ENCODE results near the gene PCDHGA7.
"Not testable (repeated sequence)": the region's sequence is repeated elsewhere in the genome, so short reads cannot be mapped to it uniquely, and the experiment has no call there.

Gene PCDHGA7

DNA sequence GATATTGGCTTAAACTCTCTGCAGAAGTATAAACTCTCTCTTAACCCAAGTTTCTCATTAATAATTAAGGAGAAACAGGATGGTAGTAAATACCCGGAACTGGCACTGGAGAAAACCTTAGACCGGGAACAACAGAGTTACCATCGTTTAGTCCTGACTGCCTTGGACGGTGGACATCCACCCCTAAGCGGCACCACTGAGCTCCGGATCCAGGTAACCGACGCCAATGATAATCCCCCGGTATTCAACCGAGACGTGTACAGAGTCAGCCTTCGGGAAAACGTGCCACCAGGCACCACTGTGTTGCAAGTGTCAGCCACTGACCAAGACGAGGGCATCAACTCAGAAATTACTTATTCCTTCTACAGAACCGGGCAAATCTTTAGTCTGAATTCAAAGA, 16.1 kb downstream of the PCDHGA7 start:
- DNase-seq (ENCODE audit: low read depth in 1 of 2, low spot score in 1 of 2) = no peak
- in situ Hi-C loops (cut with HindIII; ENCODE audit: low pct_unique_long_range_greater_than_20kb, low sequenced_read_pairs) = no loop called here
- TF ChIP-seq JUND (IDR thresholded peaks at IDR 0.05; ENCODE audit: low read depth) = no peak

- in situ Hi-C loops (cut with HindIII; ENCODE audit: low pct_unique_long_range_greater_than_20kb, low sequenced_read_pairs) = no loop called here
- no peak for TF ChIP-seq JUND (IDR thresholded peaks at IDR 0.05; ENCODE audit: low read depth)
- no peak for DNase-seq (ENCODE audit: low read depth in 1 of 2, low spot score in 1 of 2)
These were observed 17.2 kb downstream of the PCDHGA7 start for GRCh38 chr5:141399555-141400258.

DNA sequence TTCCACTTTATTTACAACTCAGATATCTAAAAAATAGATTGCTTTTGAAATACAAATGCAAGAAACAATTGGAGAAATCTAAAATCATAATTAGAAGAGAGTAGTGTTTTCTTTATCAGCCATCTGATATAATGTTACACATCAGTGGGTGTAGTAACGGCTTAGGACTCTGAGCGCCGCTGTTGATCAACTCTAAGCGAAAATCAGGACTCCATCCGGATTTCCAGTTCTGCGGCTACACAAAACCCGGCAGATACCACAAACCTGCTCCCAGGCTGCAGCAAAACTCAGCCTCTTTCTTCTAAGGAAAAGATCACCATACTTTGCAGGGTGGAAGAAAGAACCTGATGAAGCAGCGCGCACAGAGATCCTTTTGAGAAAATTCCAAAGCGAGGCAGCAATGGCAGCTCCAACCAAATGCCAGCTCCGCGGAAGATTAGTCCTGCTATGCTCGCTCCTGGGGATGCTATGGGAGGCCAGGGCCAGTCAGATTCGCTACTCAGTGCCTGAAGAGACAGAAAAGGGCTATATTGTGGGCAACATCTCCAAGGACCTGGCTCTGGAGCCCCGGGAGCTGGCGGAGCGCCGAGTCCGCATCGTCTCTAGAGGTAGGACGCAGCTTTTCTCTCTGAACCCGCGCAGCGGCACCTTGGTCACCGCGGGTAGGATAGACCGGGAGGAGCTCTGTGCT, 20.2 kb downstream of the PCDHGA7 start, which contains the start of gene PCDHGA9:
TSS of gene PCDHGA9 (plus strand) at position 226 of the 691 bp plus-strand sequence. CDS start at position 401, 175 bp downstream.
- no peak for DNase-seq (ENCODE audit: low read depth in 1 of 2, low spot score in 1 of 2)
- in situ Hi-C loops (cut with HindIII; ENCODE audit: low pct_unique_long_range_greater_than_20kb, low sequenced_read_pairs) = no loop called here
- no peak for TF ChIP-seq JUND (IDR thresholded peaks at IDR 0.05; ENCODE audit: low read depth)

- in situ Hi-C loops (cut with HindIII; ENCODE audit: low pct_unique_long_range_greater_than_20kb, low sequenced_read_pairs) = no loop called here
- TF ChIP-seq JUND (IDR thresholded peaks at IDR 0.05; ENCODE audit: low read depth) = no peak
- DNase-seq (ENCODE audit: low read depth in 1 of 2, low spot score in 1 of 2) = no peak
These were observed 20.8 kb downstream of the PCDHGA7 start for GRCh38 chr5:141403387-141403786.

- in situ Hi-C loops (cut with HindIII; ENCODE audit: low pct_unique_long_range_greater_than_20kb, low sequenced_read_pairs); DNase-seq (ENCODE audit: low read depth in 1 of 2, low spot score in 1 of 2): not testable (repeated sequence)
These were observed 25.4 kb downstream of the PCDHGA7 start, which contains the start of gene PCDHGB6 for GRCh38 chr5:141407790-141408505. Gene PCDHGB6, plus strand, starts transcription at chr5:141408021. Its CDS starts 182 bp downstream, at chr5:141408203.

GRCh38 chr5:141409598-141410306, 27.2 kb downstream of the PCDHGA7 start:
- TF ChIP-seq JUND (IDR thresholded peaks at IDR 0.05; ENCODE audit: low read depth) = no peak
- no peak for DNase-seq (ENCODE audit: low read depth in 1 of 2, low spot score in 1 of 2)
- in situ Hi-C loops (cut with HindIII; ENCODE audit: low pct_unique_long_range_greater_than_20kb, low sequenced_read_pairs) = no loop called here

GRCh38 chr5:141411575-141411974, 29.0 kb downstream of the PCDHGA7 start:
- in situ Hi-C loops (cut with HindIII; ENCODE audit: low pct_unique_long_range_greater_than_20kb, low sequenced_read_pairs) = no loop called here
- no peak for TF ChIP-seq JUND (IDR thresholded peaks at IDR 0.05; ENCODE audit: low read depth)
- no peak for DNase-seq (ENCODE audit: low read depth in 1 of 2, low spot score in 1 of 2)

- in situ Hi-C loops (cut with HindIII; ENCODE audit: low pct_unique_long_range_greater_than_20kb, low sequenced_read_pairs) = no loop called here
- no peak for TF ChIP-seq JUND (IDR thresholded peaks at IDR 0.05; ENCODE audit: low read depth)
- peak; percentile 93 for DNase-seq (ENCODE audit: low read depth in 1 of 2, low spot score in 1 of 2)
These were observed 30.5 kb downstream of the PCDHGA7 start, which contains the start of gene PCDHGA10 for GRCh38 chr5:141412854-141413539. Gene PCDHGA10, plus strand, starts transcription at chr5:141412987. Its CDS starts 189 bp downstream, at chr5:141413176.

GRCh38 chr5:141413540-141414069, 31.1 kb downstream of the PCDHGA7 start:
- in situ Hi-C loops (cut with HindIII; ENCODE audit: low pct_unique_long_range_greater_than_20kb, low sequenced_read_pairs) = no loop called here
- TF ChIP-seq JUND (IDR thresholded peaks at IDR 0.05; ENCODE audit: low read depth) = no peak
- peak; percentile 72 to 92 for DNase-seq (ENCODE audit: low read depth in 1 of 2, low spot score in 1 of 2)

DNA sequence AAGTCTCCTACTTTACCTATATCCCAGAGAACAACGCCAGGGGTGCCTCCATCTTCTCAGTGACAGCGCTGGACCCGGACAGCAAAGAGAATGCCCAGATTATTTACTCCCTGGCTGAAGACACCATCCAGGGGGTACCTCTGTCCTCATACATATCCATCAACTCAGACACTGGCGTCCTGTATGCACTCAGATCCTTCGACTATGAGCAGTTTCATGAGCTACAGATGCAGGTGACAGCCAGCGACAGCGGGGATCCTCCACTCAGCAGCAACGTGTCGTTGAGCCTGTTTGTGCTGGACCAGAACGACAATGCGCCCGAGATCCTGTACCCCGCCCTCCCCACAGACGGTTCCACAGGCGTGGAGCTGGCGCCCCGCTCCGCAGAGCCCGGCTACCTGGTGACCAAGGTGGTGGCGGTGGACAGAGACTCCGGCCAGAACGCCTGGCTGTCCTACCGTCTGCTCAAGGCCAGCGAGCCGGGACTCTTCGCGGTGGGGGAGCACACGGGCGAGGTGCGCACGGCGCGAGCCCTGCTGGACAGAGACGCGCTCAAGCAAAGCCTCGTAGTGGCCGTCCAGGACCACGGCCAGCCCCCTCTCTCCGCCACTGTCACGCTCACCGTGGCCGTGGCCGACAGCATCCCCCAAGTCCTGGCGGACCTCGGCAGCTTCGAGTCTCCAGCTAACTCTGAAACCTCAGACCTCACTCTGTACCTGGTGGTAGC, 32.2 kb downstream of the PCDHGA7 start:
- DNase-seq (ENCODE audit: low read depth in 1 of 2, low spot score in 1 of 2); in situ Hi-C loops (cut with HindIII; ENCODE audit: low pct_unique_long_range_greater_than_20kb, low sequenced_read_pairs): not testable (repeated sequence)

DNA sequence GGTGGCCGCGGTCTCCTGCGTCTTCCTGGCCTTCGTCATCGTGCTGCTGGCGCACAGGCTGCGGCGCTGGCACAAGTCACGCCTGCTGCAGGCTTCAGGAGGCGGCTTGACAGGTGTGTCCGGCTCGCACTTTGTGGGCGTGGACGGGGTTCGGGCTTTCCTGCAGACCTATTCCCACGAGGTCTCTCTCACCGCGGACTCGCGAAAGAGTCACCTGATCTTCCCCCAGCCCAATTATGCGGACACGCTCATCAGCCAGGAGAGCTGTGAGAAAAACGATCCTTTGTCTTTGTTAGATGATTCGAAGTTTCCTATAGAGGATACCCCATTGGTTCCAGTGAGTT, 32.7 kb downstream of the PCDHGA7 start:
- DNase-seq (ENCODE audit: low read depth in 1 of 2, low spot score in 1 of 2); in situ Hi-C loops (cut with HindIII; ENCODE audit: low pct_unique_long_range_greater_than_20kb, low sequenced_read_pairs): not testable (repeated sequence)

- in situ Hi-C loops (cut with HindIII; ENCODE audit: low pct_unique_long_range_greater_than_20kb, low sequenced_read_pairs); DNase-seq (ENCODE audit: low read depth in 1 of 2, low spot score in 1 of 2): not testable (repeated sequence)
These were observed 35.1 kb downstream of the PCDHGA7 start, which contains the start of gene PCDHGB7 for GRCh38 chr5:141417494-141418172. Gene PCDHGB7, plus strand, starts transcription at chr5:141417677. Its CDS starts 183 bp downstream, at chr5:141417860.
